ENCODE measurements around the gene PSMB5.
"Not testable (repeated sequence)": the region's sequence is repeated elsewhere in the genome, so short reads cannot be mapped to it uniquely, and the experiment has no call there.

PSMB5 gene

DNA sequence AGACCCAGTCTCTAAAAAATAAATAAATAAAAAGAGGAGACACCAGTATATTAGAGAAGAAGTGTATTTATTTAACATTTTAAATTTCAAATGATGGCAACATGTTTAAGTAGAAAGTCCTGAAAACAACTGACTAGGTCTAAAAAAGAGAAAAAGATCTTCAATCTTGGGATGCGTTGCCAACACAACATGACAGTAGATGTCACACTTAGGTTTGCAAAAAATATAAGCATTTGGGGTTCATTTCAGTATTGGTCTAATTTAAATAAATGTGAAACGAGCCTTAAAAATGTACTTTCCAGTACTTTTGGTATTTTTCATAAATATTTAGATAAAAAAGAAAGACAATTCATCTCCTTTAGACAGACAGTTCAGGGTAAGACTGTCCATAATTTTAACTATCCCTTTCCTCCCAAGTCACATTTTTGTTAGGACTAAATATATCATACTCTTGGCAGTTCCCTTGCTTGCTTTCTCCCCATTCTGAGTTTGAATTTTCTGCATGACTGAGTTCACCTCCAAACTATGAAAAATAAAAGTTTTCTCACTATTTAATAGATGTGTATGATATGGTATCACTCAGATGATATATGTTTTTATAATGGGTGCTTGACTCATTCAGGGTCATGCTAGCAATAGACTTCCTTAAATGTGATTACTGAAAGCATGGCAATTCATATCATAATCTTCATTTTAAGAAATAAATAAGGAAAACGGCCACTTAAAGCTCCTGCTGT lies 29.1 kb downstream of the PSMB5 start:
- no peak overlapping the region for H3K27ac ChIP-seq
- H3K4me3 ChIP-seq = no peak overlapping the region
- DNase-seq (ENCODE audit: low spot score) = no peak
- no peak for TF ChIP-seq CTCF (IDR thresholded peaks at IDR 0.05)

GRCh38 chr14:23004274-23004673 lies 30.4 kb downstream of the PSMB5 start:
- not testable (repeated sequence) for H3K27ac ChIP-seq; DNase-seq (ENCODE audit: low spot score); H3K4me3 ChIP-seq

- TF ChIP-seq CTCF (IDR thresholded peaks at IDR 0.05) = no peak
- Histone ChIP-seq H3K4me3 (no peak overlapping the region), H3K27ac (no peak overlapping the region)
- DNase-seq (ENCODE audit: low spot score) = no peak
Observed at GRCh38 chr14:23002592-23002991, 32.1 kb downstream of the PSMB5 start.

DNA sequence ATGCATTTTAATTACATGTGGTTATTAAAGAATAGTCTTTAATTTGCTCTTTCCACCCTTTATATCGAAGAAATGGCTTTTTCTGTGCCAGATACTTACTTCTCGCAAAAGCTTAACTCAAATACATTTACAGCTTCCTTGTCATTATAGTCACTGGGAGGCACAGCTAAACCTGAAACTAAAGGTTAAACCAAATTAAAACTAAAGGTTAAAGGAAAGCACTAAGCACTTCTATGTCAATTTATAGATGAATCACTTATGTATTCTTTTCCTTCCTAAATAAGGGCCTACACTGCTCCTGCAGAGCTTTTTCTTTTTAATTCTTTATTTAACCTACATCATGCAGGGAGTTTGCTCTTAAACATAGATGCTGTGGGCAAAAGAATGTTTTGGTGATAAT lies 33.8 kb downstream of the PSMB5 start:
- TF ChIP-seq CTCF (IDR thresholded peaks at IDR 0.05) = no peak
- Histone ChIP-seq H3K4me3 (no peak overlapping the region), H3K27ac (no peak overlapping the region)
- DNase-seq (ENCODE audit: low spot score) = no peak

DNA sequence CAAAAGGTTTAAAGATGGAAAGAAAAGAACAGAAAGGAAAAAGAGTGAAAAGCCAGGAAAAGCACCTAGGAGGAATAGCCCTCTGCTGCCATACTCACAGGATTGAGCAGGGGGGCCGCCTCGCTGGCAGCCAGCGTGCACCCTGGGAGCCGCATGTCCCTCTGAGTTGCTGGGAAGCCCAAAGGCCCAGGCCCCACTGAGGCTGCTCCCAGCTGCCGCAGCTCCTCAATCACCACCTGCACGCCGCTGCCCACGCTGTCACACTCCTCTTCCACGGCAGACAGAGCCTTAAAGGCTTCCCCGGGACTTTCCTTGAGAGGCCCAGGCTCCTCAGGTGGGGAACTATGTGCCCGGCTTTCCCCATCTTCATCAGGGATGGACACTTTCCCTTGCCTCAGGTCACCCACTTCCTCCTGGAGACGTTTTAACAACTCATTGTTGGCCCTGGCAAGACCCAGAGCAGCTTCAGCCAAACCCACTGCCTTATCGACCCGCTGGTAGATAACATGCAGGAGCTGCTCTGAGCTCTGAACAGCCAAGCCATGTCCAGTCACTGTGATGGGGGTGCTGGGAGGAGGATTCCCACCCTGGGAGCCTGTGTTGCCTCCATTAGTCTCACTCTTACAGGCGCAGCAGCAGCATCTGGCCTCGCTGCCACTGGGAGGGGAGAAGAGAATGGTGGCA lies 36.2 kb downstream of the PSMB5 start:
- H3K27ac ChIP-seq = no peak overlapping the region
- no peak overlapping the region for H3K4me3 ChIP-seq
- no peak for DNase-seq (ENCODE audit: low spot score)
- TF ChIP-seq CTCF (IDR thresholded peaks at IDR 0.05) = no peak

DNA sequence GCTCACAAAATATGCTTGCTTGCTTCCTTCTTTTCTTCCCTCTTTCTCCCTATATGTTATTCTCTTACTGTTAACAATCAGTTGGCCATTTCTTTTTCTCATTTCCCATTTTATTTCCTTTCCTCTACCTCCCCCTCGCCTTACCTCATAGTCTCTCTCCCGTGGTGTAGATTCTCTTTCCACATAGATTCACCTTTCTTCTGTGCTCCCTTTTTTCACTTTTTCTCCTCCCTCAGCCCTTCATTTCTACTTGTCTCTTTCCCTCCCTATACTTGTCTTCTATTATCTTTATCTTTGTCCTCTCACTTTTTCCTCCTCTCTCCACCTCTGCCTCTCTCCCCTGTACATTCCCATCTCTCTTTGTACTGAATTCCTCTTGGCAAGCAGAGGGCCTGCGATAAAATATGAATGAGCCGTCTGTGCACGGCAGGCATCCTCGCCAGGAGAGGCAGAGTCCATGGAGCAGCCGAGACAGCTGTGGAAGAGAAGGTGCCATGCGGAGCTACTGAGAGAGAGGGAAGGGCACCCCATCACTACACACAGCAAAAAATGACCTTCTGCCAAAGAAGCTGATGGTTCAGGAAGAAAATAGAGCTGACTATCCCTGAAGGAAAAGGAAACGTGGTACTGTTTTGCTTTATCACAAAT lies 36.9 kb downstream of the PSMB5 start:
- no peak for TF ChIP-seq CTCF (IDR thresholded peaks at IDR 0.05)
- Histone ChIP-seq H3K27ac (no peak overlapping the region), H3K4me3 (no peak overlapping the region)
- no peak for DNase-seq (ENCODE audit: low spot score)

GRCh38 chr14:22996768-22997654 lies 37.7 kb downstream of the PSMB5 start:
- Histone ChIP-seq H3K27ac (no peak overlapping the region), H3K4me3 (no peak overlapping the region)
- TF ChIP-seq CTCF (IDR thresholded peaks at IDR 0.05) = no peak
- no peak for DNase-seq (ENCODE audit: low spot score)

All from coronary artery (tissue), 2 donors.